NCI-H2196 (cell line): Measurements from ENCODE around the gene FKBP5.
A peak's percentile ranks its signal among the peaks of the same experiment; 100 is the strongest.
"Not testable (repeated sequence)": the region's sequence is repeated elsewhere in the genome, so short reads cannot be mapped to it uniquely, and the experiment has no call there.

Source experiments
- DNase-seq: peaks from one replicate; lab custom pipeline; 2025; ENCODE audit not compliant: unreplicated experiment; lab: John Stamatoyannopoulos, UW

The FKBP5 gene

GRCh38 chr6:35589904-35590303, 98.8 kb downstream of the FKBP5 start:
- DNase-seq = no peak

- no peak for DNase-seq
Measured at GRCh38 chr6:35589201-35589739, 99.4 kb downstream of the FKBP5 start.

- DNase-seq = no peak
Measured at GRCh38 chr6:35587167-35587566, 101.5 kb downstream of the FKBP5 start.

- no peak for DNase-seq
Measured at GRCh38 chr6:35586542-35586941, 102.2 kb downstream of the FKBP5 start.

GRCh38 chr6:35585658-35586057, 103.1 kb downstream of the FKBP5 start:
- no peak for DNase-seq

- DNase-seq = peak; percentile 68
Measured at GRCh38 chr6:35583893-35584688, 104.6 kb downstream of the FKBP5 start.

DNA sequence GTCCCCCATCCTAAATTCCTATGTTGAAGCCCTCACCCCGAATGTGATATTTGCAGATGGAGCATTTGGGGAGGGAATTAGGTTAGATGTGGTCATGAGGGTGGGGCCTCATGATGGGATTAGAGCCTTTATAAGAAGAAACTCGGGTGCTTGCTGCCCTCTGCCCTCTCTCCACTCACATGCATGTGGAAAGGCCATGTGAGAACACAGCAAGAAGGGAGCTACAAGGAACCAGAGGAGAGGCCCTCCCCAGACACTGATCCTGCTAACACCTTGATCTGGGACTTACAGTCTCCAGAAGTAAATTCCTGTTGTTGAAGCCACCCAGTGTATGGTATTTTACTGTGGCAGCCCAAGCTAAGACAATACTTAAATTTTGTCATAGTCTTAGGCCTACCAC, 106.4 kb downstream of the FKBP5 start:
- no peak for DNase-seq

DNA sequence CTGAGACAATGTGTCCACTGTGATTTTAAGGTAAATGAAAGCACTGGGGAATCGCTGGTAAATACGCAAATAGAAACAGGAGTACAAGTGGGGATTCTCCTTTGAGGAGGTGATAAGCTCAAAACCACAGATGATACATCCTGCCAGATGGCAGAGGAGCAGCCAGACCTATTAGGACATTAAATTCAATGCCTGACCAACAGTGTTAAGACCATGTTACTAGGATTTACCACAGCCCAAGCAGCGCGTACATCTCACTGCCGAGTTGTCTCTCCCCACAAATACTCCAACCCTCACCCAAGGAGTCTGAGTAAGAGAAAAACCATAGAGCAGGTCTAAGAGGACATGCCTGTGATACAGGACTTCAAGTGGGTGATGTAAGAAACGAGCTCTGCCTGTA, 107.1 kb downstream of the FKBP5 start:
- DNase-seq = peak; percentile 59

GRCh38 chr6:35580836-35581235, 107.9 kb downstream of the FKBP5 start:
- DNase-seq = no peak

- DNase-seq = no peak
Measured at GRCh38 chr6:35576682-35577081, 112.0 kb downstream of the FKBP5 start.

- no peak for DNase-seq
Measured at GRCh38 chr6:35573495-35574110, 115.1 kb downstream of the FKBP5 start.

- not testable (repeated sequence) for DNase-seq
Measured at GRCh38 chr6:35570885-35571330, 117.8 kb downstream of the FKBP5 start.

DNA sequence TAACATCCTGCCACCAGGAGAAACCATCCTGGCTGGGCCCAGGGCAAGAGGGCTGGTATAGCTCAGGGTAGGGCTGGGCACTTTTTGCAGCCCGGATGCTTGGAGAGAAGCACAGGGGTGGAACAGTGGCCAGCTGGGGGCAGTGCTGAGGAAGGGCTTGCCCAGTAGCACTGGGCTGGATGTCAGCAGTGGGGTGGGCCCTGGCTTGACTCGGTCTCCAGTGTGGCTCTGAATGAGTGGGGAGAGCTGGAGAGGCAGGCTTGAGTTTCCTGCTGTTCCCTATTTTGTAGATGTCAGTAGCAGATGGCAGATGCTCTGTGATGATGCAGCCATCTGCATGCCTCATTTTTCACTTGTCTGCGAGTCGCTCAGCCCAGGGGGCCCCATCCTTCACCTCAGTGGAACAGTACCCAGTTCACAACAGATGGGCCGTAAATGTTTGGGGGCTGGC, 119.7 kb downstream of the FKBP5 start:
- DNase-seq = no peak

DNA sequence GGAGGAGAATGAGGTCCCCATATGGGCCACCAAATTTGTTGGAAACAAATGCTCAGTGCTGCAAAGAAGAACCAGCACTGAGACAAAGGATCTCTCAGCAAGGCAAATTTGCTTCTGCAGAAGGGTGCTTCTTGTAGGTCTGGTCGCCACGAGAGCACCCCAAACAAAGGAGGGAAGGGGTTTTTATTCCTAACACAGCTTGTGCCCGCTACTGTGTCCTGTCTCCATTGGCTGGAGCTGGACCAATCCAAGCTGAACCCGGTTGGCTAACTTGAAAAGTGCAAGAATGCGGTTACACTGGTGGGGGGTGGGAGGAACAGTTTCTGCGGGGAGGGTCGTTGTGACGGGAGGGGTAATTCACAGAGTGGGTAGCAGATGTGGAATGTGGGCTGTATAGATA, 121.9 kb downstream of the FKBP5 start:
- no peak for DNase-seq

- no peak for DNase-seq
Measured at GRCh38 chr6:35564733-35565132, 124.0 kb downstream of the FKBP5 start.

DNA sequence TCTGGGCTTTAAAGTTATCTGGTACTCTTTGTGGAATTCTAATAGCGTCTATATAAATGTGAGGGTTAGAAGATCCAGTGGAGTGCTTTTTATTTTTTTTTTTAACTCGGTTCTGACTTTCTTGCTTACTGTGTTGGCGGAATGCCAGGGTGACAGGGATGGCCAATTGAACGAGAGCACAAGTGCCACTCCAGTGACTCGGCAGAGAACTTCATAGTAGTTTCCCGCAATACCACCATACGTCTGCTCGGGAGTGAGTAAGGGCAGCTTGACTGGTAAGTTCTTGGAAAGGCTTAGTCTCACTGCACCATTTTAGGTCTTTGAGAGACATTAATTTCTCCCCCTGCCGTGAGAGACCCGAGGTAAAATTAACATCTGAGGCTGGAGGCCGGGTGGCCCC, 126.7 kb downstream of the FKBP5 start:
- DNase-seq = peak; percentile 6

DNA sequence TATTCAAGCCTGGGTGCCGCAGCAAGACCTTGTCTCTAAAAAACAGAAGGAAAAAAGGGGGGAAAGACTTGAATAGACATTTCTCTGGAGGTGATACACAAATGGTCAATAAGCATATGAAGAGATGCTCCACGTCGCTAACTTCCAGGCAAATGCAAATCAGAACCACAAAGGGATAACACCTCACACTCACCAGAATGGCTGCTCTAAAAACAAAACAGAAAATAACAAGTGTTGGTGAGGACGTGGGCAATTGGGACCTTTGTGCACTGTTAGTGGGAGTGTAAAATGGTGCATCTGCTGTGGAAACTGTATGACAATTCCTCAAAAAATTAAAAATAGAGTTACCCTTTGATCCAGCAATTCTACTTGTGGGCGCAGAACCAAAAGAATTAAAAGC, 127.6 kb downstream of the FKBP5 start:
- DNase-seq = no peak

GRCh38 chr6:35558571-35558970, 130.1 kb downstream of the FKBP5 start:
- DNase-seq = no peak

- DNase-seq = no peak
Measured at GRCh38 chr6:35557239-35557638, 131.5 kb downstream of the FKBP5 start.

DNA sequence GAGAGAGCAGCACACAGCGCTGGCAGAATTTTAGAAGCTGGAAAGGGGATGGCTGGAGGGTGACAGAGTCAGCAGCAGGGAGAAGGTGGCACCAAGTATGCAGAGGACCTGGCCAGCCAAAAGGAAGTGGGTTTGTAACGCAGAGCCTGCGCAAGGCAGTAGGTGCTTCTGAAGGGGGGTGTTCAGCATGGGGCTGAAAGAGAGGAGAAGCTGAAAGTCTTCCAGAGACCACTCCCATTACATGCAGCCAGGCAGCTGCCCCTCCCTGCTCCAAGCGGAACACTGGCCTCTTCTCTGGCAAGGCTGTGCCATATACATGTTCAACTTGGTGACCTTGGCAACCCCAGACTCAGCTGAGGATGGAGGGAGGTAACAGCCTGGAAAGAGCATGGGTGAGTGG, 133.9 kb downstream of the FKBP5 start:
- DNase-seq = no peak

GRCh38 chr6:35553315-35553714, 135.4 kb downstream of the FKBP5 start:
- DNase-seq = no peak

GRCh38 chr6:35552285-35552917, 136.3 kb downstream of the FKBP5 start:
- no peak for DNase-seq
